H9 (cell line): ENCODE data around the gene TRPM2. TPM values are rescaled to one million over a fixed set of nuclear protein-coding genes. Genes with fewer than 3 reads are reported as not detected.

ENCODE experiments used
- DNase-seq: peaks from one replicate; pipeline ENCODE4 v3.0.0-alpha.2; 2017
- H2AFZ ChIP-seq: one replicate; pipeline ENCODE4 v1.6.1; 2013; ENCODE audit warnings: mild to moderate bottlenecking, low read length, control low read depth, moderate library complexity
- H2AK5ac ChIP-seq: 2 replicates; pipeline ENCODE4 v1.6.1; 2013; ENCODE audit warnings: low read length, control low read depth, mixed read lengths; ENCODE audit not compliant: insufficient read length
- H2BK120ac ChIP-seq: one replicate; pipeline ENCODE4 v1.6.1; 2013; ENCODE audit warnings: low read depth, mild to moderate bottlenecking, low read length, control low read depth, inconsistent platforms; ENCODE audit not compliant: poor library complexity, severe bottlenecking
- H2BK12ac ChIP-seq: 2 replicates; pipeline ENCODE4 v1.6.1; 2013; ENCODE audit warnings: low read length, control low read depth, mixed read lengths, low read depth; ENCODE audit not compliant: insufficient read length
- H2BK15ac ChIP-seq: 2 replicates; pipeline ENCODE4 v1.6.1; 2013; ENCODE audit warnings: low read depth, low read length, control low read depth
- H2BK20ac ChIP-seq: one replicate; pipeline ENCODE4 v1.6.1; 2013; ENCODE audit warnings: low read depth, mild to moderate bottlenecking, low read length, control low read depth, inconsistent platforms; ENCODE audit not compliant: poor library complexity, severe bottlenecking
- H2BK5ac ChIP-seq: 2 replicates; pipeline ENCODE4 v1.6.1; 2013; ENCODE audit warnings: low read length, control low read depth, mixed read lengths; ENCODE audit not compliant: insufficient read length
- H3K14ac ChIP-seq: 2 replicates; pipeline ENCODE4 v1.6.1; 2013; ENCODE audit warnings: low read length, control low read depth; ENCODE audit not compliant: insufficient read depth
- H3K18ac ChIP-seq: 2 replicates; pipeline ENCODE4 v1.6.1; 2013; ENCODE audit warnings: low read depth, mild to moderate bottlenecking, mixed read lengths, low read length, control low read depth; ENCODE audit not compliant: insufficient read length
- H3K23ac ChIP-seq: 2 replicates; pipeline ENCODE4 v1.6.1; 2013; ENCODE audit warnings: low read length, control low read depth, mixed read lengths, low read depth; ENCODE audit not compliant: insufficient read length
- H3K23me2 ChIP-seq: 2 replicates; pipeline ENCODE4 v1.6.1; 2013; ENCODE audit warnings: low read depth, mild to moderate bottlenecking, mixed read lengths, low read length, control low read depth; ENCODE audit not compliant: insufficient read length, poor library complexity, severe bottlenecking
- H3K27ac ChIP-seq: 2 replicates; pipeline ENCODE4 v1.5.1; 2013; ENCODE audit warnings: low read length, control low read depth, mixed read lengths, low read depth; ENCODE audit not compliant: insufficient read length
- H3K27me3 ChIP-seq: 2 replicates; pipeline ENCODE4 v1.6.1; 2013; ENCODE audit warnings: low read length, control low read depth, inconsistent platforms; ENCODE audit not compliant: insufficient read depth
- H3K4ac ChIP-seq: 2 replicates; pipeline ENCODE4 v1.6.1; 2013; ENCODE audit warnings: low read depth, mild to moderate bottlenecking, control low read depth, inconsistent platforms, low read length, moderate library complexity
- H3K4me1 ChIP-seq: 2 replicates; pipeline ENCODE4 v1.6.1; 2013; ENCODE audit warnings: low read length, control low read depth, inconsistent platforms; ENCODE audit not compliant: insufficient read depth
- H3K4me2 ChIP-seq: 2 replicates; pipeline ENCODE4 v1.6.1; 2013; ENCODE audit warnings: low read length, control low read depth, mixed read lengths; ENCODE audit not compliant: insufficient read length, insufficient read depth
- H3K56ac ChIP-seq: 2 replicates; pipeline ENCODE4 v1.6.1; 2013; ENCODE audit warnings: low read depth, mild to moderate bottlenecking, mixed read lengths, low read length, control low read depth; ENCODE audit not compliant: insufficient read length
- H3K79me1 ChIP-seq: 2 replicates; pipeline ENCODE4 v1.6.1; 2013; ENCODE audit warnings: low read depth, mild to moderate bottlenecking, moderate library complexity, low read length, control low read depth, inconsistent platforms; ENCODE audit not compliant: insufficient read depth, poor library complexity, severe bottlenecking
- H3K79me2 ChIP-seq: 2 replicates; pipeline ENCODE4 v1.6.1; 2013; ENCODE audit warnings: low read length, control low read depth, inconsistent platforms; ENCODE audit not compliant: insufficient read depth
- H3K9ac ChIP-seq: 2 replicates; pipeline ENCODE4 v1.6.1; 2013; ENCODE audit warnings: low read length, control low read depth, mixed read lengths; ENCODE audit not compliant: insufficient read length; ENCODE audit errors: extremely low read depth
- H3K9me3 ChIP-seq: one replicate; pipeline ENCODE4 v1.6.1; 2013; ENCODE audit warnings: low read depth, low read length, inconsistent platforms; ENCODE audit not compliant: control insufficient read depth
- H3T11ph ChIP-seq: one replicate; pipeline ENCODE4 v1.6.1; 2013; ENCODE audit warnings: mild to moderate bottlenecking, low read length, control low read depth, inconsistent platforms
- H4K20me1 ChIP-seq: one replicate; pipeline ENCODE4 v1.6.1; 2013; ENCODE audit not compliant: control insufficient read depth, insufficient read length, insufficient read depth
- H4K5ac ChIP-seq: 2 replicates; pipeline ENCODE4 v1.6.1; 2013; ENCODE audit warnings: low read depth, mild to moderate bottlenecking, mixed read lengths, low read length, control low read depth; ENCODE audit not compliant: insufficient read length
- H4K8ac ChIP-seq: replicated peaks from 2 replicates; pipeline ENCODE4 v1.6.1; 2013; ENCODE audit warnings: low read length, control low read depth, mixed read lengths, low read depth; ENCODE audit not compliant: insufficient read length
- H4K91ac ChIP-seq: 2 replicates; pipeline ENCODE4 v1.6.1; 2013; ENCODE audit warnings: low read depth, mild to moderate bottlenecking, moderate library complexity, mixed read lengths, low read length, control low read depth; ENCODE audit not compliant: insufficient read length
- H3K27ac Mint-ChIP-seq, 3 experiments: 2 replicates in 2 of 3; 3 replicates in 1 of 3; pipeline ENCODE4 v1.8.0; 2020 to 2021; ENCODE audit warnings: mixed read lengths in 3 of 3, mild to moderate bottlenecking in 1 of 3, moderate library complexity in 1 of 3
- H3K27me3 Mint-ChIP-seq: 2 replicates; pipeline ENCODE4 v1.8.0; 2021; ENCODE audit warnings: low read depth, mild to moderate bottlenecking, moderate library complexity, mixed read lengths
- H3K36me3 Mint-ChIP-seq, 3 experiments: 2 replicates in 2 of 3; 3 replicates in 1 of 3; pipeline ENCODE4 v1.8.0; 2020 to 2021; ENCODE audit warnings: low read depth in 3 of 3, mixed read lengths in 3 of 3; ENCODE audit not compliant: insufficient read depth in 1 of 3
- H3K4me1 Mint-ChIP-seq, 2 experiments: 2 replicates each; pipeline ENCODE4 v1.8.0; 2020; ENCODE audit warnings: mixed read lengths in 2 of 2
- H3K4me3 Mint-ChIP-seq, 2 experiments: 2 replicates in 1 of 2; 3 replicates in 1 of 2; pipeline ENCODE4 v1.8.0; 2020 to 2021; ENCODE audit warnings: mild to moderate bottlenecking in 2 of 2, mixed read lengths in 2 of 2, moderate library complexity in 1 of 2
- H3K9me3 Mint-ChIP-seq, 2 experiments: 2 replicates in 1 of 2; 3 replicates in 1 of 2; pipeline ENCODE4 v1.8.0; 2020; ENCODE audit warnings: mild to moderate bottlenecking in 2 of 2, mixed read lengths in 2 of 2, moderate library complexity in 1 of 2
- CTCF ChIP-seq: fragments of 200-600 bp; sonication (generic); conservative IDR thresholded peaks from 3 replicates; pipeline ENCODE4 v1.8.0; 2021; ENCODE audit warnings: antibody characterized with exemption, mild to moderate bottlenecking
- WGBS: extraction: QIAGEN DNeasy Blood & Tissue Kit; methylation state at CpG from one replicate; pipeline ENCODE4 v1.1.7; 2013; ENCODE audit warnings: missing lambda C conversion rate, low lambda C conversion rate, mixed read lengths; ENCODE audit not compliant: insufficient read length; ENCODE audit errors: extremely low coverage; 5-methylcytosine and 5-hydroxymethylcytosine counted together
- total RNA-seq: library from RNA; stranded (reverse); gene quantifications from 2 replicates; pipeline ENCODE4 v1.2.1, GENCODE V29; 2021

TRPM2 gene
- total RNA-seq, 1 experiment from 2014 or later, result 0.68 TPM

- H4K20me1 ChIP-seq, result no peaks in the 10 kb centered on the region
- H2BK20ac ChIP-seq, result no peak overlapping the region
- no peaks in the 10 kb centered on the region for H3K9me3 Mint-ChIP-seq
- H3K79me2 ChIP-seq, result no peaks in the 10 kb centered on the region
- no peak for DNase-seq
- H4K5ac ChIP-seq, result no peak overlapping the region
- H2AFZ ChIP-seq, result no peak overlapping the region
- no peak overlapping the region; a peak in 1 of 7 replicates for H3K27ac Mint-ChIP-seq
- no peak overlapping the region for H3K56ac ChIP-seq
- H3K23ac ChIP-seq, result no peak overlapping the region
- H3K4me1 ChIP-seq, result no peaks in the 10 kb centered on the region
- no peak overlapping the region for H3K4ac ChIP-seq
- H2BK120ac ChIP-seq, result no peak overlapping the region
- no peaks in the 10 kb centered on the region for H3K27me3 ChIP-seq
- no peak overlapping the region for H2AK5ac ChIP-seq
- no peak overlapping the region for H2BK12ac ChIP-seq
- WGBS, result no CpG with 5 or more reads among the region's 18 CpGs
- H3K18ac ChIP-seq, result no peak overlapping the region
- H3K9ac ChIP-seq, result no peak overlapping the region
- peaks cover 0 to 5% of the 10 kb centered on the region in 2 experiments; a peak in 1 of 4 replicates for H3K4me1 Mint-ChIP-seq
- H3K23me2 ChIP-seq, result no peaks in the 10 kb centered on the region
- no peaks in the 10 kb centered on the region for H3K36me3 Mint-ChIP-seq
- no peak overlapping the region for H3K4me2 ChIP-seq
- no peak overlapping the region for H3K27ac ChIP-seq
- H3K14ac ChIP-seq, result no peak overlapping the region
- peaks cover 5% of the 10 kb centered on the region for H3K27me3 Mint-ChIP-seq
- no peak overlapping the region for H4K91ac ChIP-seq
- H3K4me3 Mint-ChIP-seq, result no peak overlapping the region
- no peak overlapping the region for H3T11ph ChIP-seq
- no peak overlapping the region for H4K8ac ChIP-seq
- H2BK15ac ChIP-seq, result no peak overlapping the region
- no peaks in the 10 kb centered on the region for H3K9me3 ChIP-seq
- H3K79me1 ChIP-seq, result no peaks in the 10 kb centered on the region
- no peak overlapping the region for H2BK5ac ChIP-seq
- no peak for TF ChIP-seq CTCF
Observed at GRCh38 chr21:44351535-44352252, 1.7 kb upstream of the TRPM2 start.
